ENCODE measurements around the gene TMEM40. TPM values are rescaled to one million over a fixed set of nuclear protein-coding genes. Genes with fewer than 3 reads are reported as not detected.

TMEM40 gene
- total and polyA plus RNA-seq, 2 donors (not counting 1 experiment from before 2014, with no cell fraction given): 0.33 TPM; not detected in 1

DNA sequence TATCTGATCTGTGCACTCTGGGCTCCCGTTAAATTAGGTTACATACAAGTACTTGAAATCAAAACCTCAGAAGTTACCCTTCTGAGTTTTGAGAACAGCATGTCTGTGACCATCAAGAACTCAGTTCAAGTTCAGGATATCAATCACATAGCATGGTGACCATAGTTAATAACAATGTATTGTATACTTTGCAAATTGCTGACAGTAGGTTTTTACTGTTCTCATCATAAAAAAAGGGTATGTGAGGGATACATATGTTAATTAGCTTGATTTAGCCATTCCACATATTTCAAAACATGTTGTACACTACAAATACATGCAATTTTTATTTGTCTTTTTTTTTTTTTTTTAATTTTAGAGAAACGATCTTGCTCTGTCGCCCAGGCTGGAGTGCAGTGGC, 25.5 kb downstream of the TMEM40 start:
- Histone ChIP-seq H3K9ac (ENCODE audit: low read length) (no peak overlapping the region), H3K9me3 (ENCODE audit: control extremely low read depth in 1 of 3, control insufficient read depth in 2 of 3, insufficient read depth in 1 of 3, low read length in 2 of 3) (peaks cover 0 to 2% (median 0%) of the 10 kb centered on the region in 3 donors), H3K4me3 (ENCODE audit: control extremely low read depth in 1 of 5, extremely low read depth in 1 of 5, insufficient read depth in 1 of 5, low read depth in 2 of 5, low read length in 4 of 5) (no peak overlapping the region), H3K36me3 (replicated peaks in 1 of 2; ENCODE audit: control extremely low read depth in 1 of 2, control insufficient read depth in 1 of 2, extremely low read depth in 1 of 2, insufficient read depth in 2 of 2, low read length in 1 of 2) (no peaks in the 10 kb centered on the region), H2AFZ (ENCODE audit: insufficient read depth, low read depth, low read length, poor library complexity, severe bottlenecking) (no peak overlapping the region), H3K4me1 (ENCODE audit: control insufficient read depth in 2 of 2, insufficient read depth in 2 of 2, low read length in 2 of 2) (peaks cover 10 to 12% of the 10 kb centered on the region in 2 donors), H3K4me2 (replicated peaks; ENCODE audit: low read depth, low read length, poor library complexity, severe bottlenecking) (no peak overlapping the region), H4K20me1 (ENCODE audit: control insufficient read depth, insufficient read depth, low read length, poor library complexity, severe bottlenecking) (no peaks in the 10 kb centered on the region), H3K27me3 (replicated peaks in 1 of 4; ENCODE audit: control extremely low read depth in 1 of 4, control insufficient read depth in 3 of 4, insufficient read depth in 4 of 4, low read length in 3 of 4) (peaks cover 0 to 5% (median 2%) of the 10 kb centered on the region in 4 experiments), H3K27ac (ENCODE audit: low read length in 2 of 2) (no peak overlapping the region), H3K79me2 (ENCODE audit: control insufficient read depth, insufficient read depth, low read length) (no peaks in the 10 kb centered on the region)
- H3K27ac Mint-ChIP-seq: no peak overlapping the region
- ATAC-seq (ENCODE audit: low read depth) (no peak), DNase-seq (no peak)
- ChIA-PET CTCF (interaction anchor here (0.6 kb wide), 1 partner anchor 913 kb away, joined by 3 read pairs; no protein-coding TSS in a partner anchor), POLR2A (no interaction called here)
- H3K9me3 Mint-ChIP-seq (ENCODE audit: insufficient read depth): no peaks in the 10 kb centered on the region
- WGBS (ENCODE audit: insufficient coverage): 90% methylated on average over 2 of the region's 3 CpGs
- intact Hi-C loops (cut with micrococcal nuclease): no loop called here
- peaks cover 13% of the 10 kb centered on the region for H3K27me3 Mint-ChIP-seq
- no peak overlapping the region for H3K4me3 Mint-ChIP-seq
- H3K4me1 Mint-ChIP-seq: peaks cover 7% of the 10 kb centered on the region
- TF ChIP-seq CTCF (IDR thresholded peaks at IDR 0.05) (no peak), EZH2 (IDR thresholded peaks at IDR 0.05; ENCODE audit: borderline replicate concordance, insufficient read depth, low read depth, low read length, poor library complexity, severe bottlenecking) (no peak)

GRCh38 chr3:12730506-12731242, 28.4 kb downstream of the TMEM40 start:
- Histone ChIP-seq H3K79me2 (ENCODE audit: control insufficient read depth, insufficient read depth, low read length) (no peaks in the 10 kb centered on the region), H3K27ac (ENCODE audit: low read length in 2 of 2) (no peak overlapping the region), H3K9me3 (ENCODE audit: control extremely low read depth in 1 of 3, control insufficient read depth in 2 of 3, insufficient read depth in 1 of 3, low read length in 2 of 3) (peaks cover 0 to 2% (median 0%) of the 10 kb centered on the region in 3 donors), H4K20me1 (ENCODE audit: control insufficient read depth, insufficient read depth, low read length, poor library complexity, severe bottlenecking) (no peaks in the 10 kb centered on the region), H3K4me2 (replicated peaks; ENCODE audit: low read depth, low read length, poor library complexity, severe bottlenecking) (peak overlapping the region; percentile 14), H3K27me3 (replicated peaks in 1 of 4; ENCODE audit: control extremely low read depth in 1 of 4, control insufficient read depth in 3 of 4, insufficient read depth in 4 of 4, low read length in 3 of 4) (peaks cover 0 to 5% (median 1%) of the 10 kb centered on the region in 4 experiments), H3K9ac (ENCODE audit: low read length) (no peak overlapping the region), H3K4me1 (ENCODE audit: control insufficient read depth in 2 of 2, insufficient read depth in 2 of 2, low read length in 2 of 2) (peaks cover 10 to 12% of the 10 kb centered on the region in 2 donors), H3K36me3 (replicated peaks in 1 of 2; ENCODE audit: control extremely low read depth in 1 of 2, control insufficient read depth in 1 of 2, extremely low read depth in 1 of 2, insufficient read depth in 2 of 2, low read length in 1 of 2) (no peaks in the 10 kb centered on the region), H2AFZ (ENCODE audit: insufficient read depth, low read depth, low read length, poor library complexity, severe bottlenecking) (no peak overlapping the region), H3K4me3 (ENCODE audit: control extremely low read depth in 1 of 5, extremely low read depth in 1 of 5, insufficient read depth in 1 of 5, low read depth in 2 of 5, low read length in 4 of 5) (no peak overlapping the region)
- ChIA-PET CTCF (no interaction called here), POLR2A (no interaction called here)
- DNase-seq: no peak
- ATAC-seq (ENCODE audit: low read depth): peak; percentile 28
- H3K4me3 Mint-ChIP-seq: no peak overlapping the region
- H3K27ac Mint-ChIP-seq: no peak overlapping the region
- TF ChIP-seq EZH2 (IDR thresholded peaks at IDR 0.05; ENCODE audit: borderline replicate concordance, insufficient read depth, low read depth, low read length, poor library complexity, severe bottlenecking) (no peak), CTCF (IDR thresholded peaks at IDR 0.05) (no peak)
- peaks cover 7% of the 10 kb centered on the region for H3K4me1 Mint-ChIP-seq
- peaks cover 14% of the 10 kb centered on the region for H3K27me3 Mint-ChIP-seq
- no peaks in the 10 kb centered on the region for H3K9me3 Mint-ChIP-seq (ENCODE audit: insufficient read depth)
- WGBS (ENCODE audit: insufficient coverage): no CpG with 5 or more reads among the region's 4 CpGs
- intact Hi-C loops (cut with micrococcal nuclease): no loop called here

Measured in B cell (primary cell).